Keratinocyte (primary cell): ENCODE measurements around the gene SLC16A9. TPM values are rescaled to one million over a fixed set of nuclear protein-coding genes. Genes with fewer than 3 reads are reported as not detected.

ENCODE experiments used
- DNase-seq: peaks from one replicate; pipeline ENCODE4 v3.0.0-alpha.2; 2011; ENCODE audit warnings: low read depth, missing footprints, low spot score
- FAIRE-seq: peaks from 2 replicates; lab custom pipeline; 2011; peaks lifted over from hg19 to GRCh38; lab: Jason Lieb, UNC
- H2AFZ ChIP-seq: 2 replicates; pipeline ENCODE4 v1.6.0; 2012; ENCODE audit warnings: low read length, control low read depth, inconsistent platforms; ENCODE audit not compliant: control insufficient read depth
- H3K27ac ChIP-seq: 2 replicates; pipeline ENCODE4 v1.5.1; 2011; ENCODE audit warnings: low read length; ENCODE audit not compliant: control insufficient read depth, insufficient read depth
- H3K27me3 ChIP-seq: 3 replicates; pipeline ENCODE4 v1.6.0; 2011; ENCODE audit warnings: low read length; ENCODE audit not compliant: control insufficient read depth, insufficient read depth; ENCODE audit errors: extremely low read depth
- H3K36me3 ChIP-seq, 2 experiments: 2 replicates in 1 of 2; 3 replicates in 1 of 2; pipeline ENCODE4 v1.5.1; 2011; ENCODE audit warnings: low read length in 2 of 2, mild to moderate bottlenecking in 1 of 2; ENCODE audit not compliant: control insufficient read depth in 2 of 2, insufficient read depth in 2 of 2; ENCODE audit errors: extremely low read depth in 1 of 2
- H3K4me1 ChIP-seq: 3 replicates; pipeline ENCODE4 v1.5.1; 2011; ENCODE audit warnings: low read length; ENCODE audit not compliant: control insufficient read depth, insufficient read depth; ENCODE audit errors: extremely low read depth
- H3K4me2 ChIP-seq: 3 replicates; pipeline ENCODE4 v1.6.0; 2011; ENCODE audit warnings: low read depth, low read length; ENCODE audit not compliant: control insufficient read depth, insufficient read depth; ENCODE audit errors: extremely low read depth
- H3K4me3 ChIP-seq, 3 experiments: fragments of 200-600 bp in 1 of 3; sonication (generic) in 1 of 3; 2 replicates in 2 of 3; 3 replicates in 1 of 3; pipeline ENCODE4 v1.5.1; 2011 to 2016; ENCODE audit warnings: low read length in 3 of 3, mild to moderate bottlenecking in 3 of 3, control low read depth in 2 of 3, inconsistent platforms in 1 of 3, low read depth in 1 of 3, mixed read lengths in 1 of 3, mixed run types in 1 of 3, moderate library complexity in 1 of 3; ENCODE audit not compliant: control insufficient read depth in 2 of 3, insufficient read depth in 2 of 3; ENCODE audit errors: extremely low read depth in 1 of 3
- H3K79me2 ChIP-seq: 2 replicates; pipeline ENCODE4 v1.6.0; 2012; ENCODE audit warnings: low read length; ENCODE audit not compliant: control insufficient read depth, insufficient read depth
- H3K9ac ChIP-seq: 3 replicates; pipeline ENCODE4 v1.6.0; 2011; ENCODE audit warnings: low read length; ENCODE audit not compliant: control insufficient read depth, insufficient read depth; ENCODE audit errors: extremely low read depth
- H3K9me1 ChIP-seq: 3 replicates; pipeline ENCODE4 v1.6.0; 2011; ENCODE audit warnings: low read length; ENCODE audit not compliant: control insufficient read depth, insufficient read depth; ENCODE audit errors: extremely low read depth
- H3K9me3 ChIP-seq: 2 replicates; pipeline ENCODE4 v1.5.1; 2012; ENCODE audit warnings: low read depth, low read length; ENCODE audit not compliant: control insufficient read depth
- H4K20me1 ChIP-seq: 3 replicates; pipeline ENCODE4 v1.6.0; 2011; ENCODE audit warnings: low read length; ENCODE audit not compliant: control insufficient read depth, insufficient read depth; ENCODE audit errors: extremely low read depth
- EZH2 ChIP-seq: IDR thresholded peaks from one replicate; pipeline ENCODE4 v1.6.1; 2012; ENCODE audit warnings: inconsistent platforms, mild to moderate bottlenecking, low read length, moderate library complexity
- dilution Hi-C: fragments of 300-500 bp; cut with MboI; formaldehyde crosslinking; loops from one replicate; pipeline ENCODE4 v1.7.0; 2020; ENCODE audit warnings: low sequenced_read_pairs; ENCODE audit not compliant: extremely low pct_ligation_motif_present
- polyA plus RNA-seq, 5 experiments: library from polyadenylated mRNA; depleted of rRNA in 3 of 5; stranded (reverse) in 3 of 5; stranded (forward) in 1 of 5; unstranded in 1 of 5; fragments of >200 nt; gene quantifications; 1 replicate in 1 of 5; 2 replicates in 3 of 5; 3 replicates in 1 of 5; pipeline versions ENCODE4 v1.2.1 to v1.2.3, GENCODE V29; 2011 to 2012; ENCODE audit warnings: missing spikeins in 2 of 5, low read depth in 1 of 5, low replicate concordance in 1 of 5
- TF ChIP-seq, protein P1 (sequence below), 3 experiments: IDR thresholded peaks in 1 of 3; conservative IDR thresholded peaks in 1 of 3; optimal IDR thresholded peaks in 1 of 3; 2 replicates in 2 of 3; 3 replicates in 1 of 3; pipeline versions ENCODE3 to v1.5.1; 2011; ENCODE audit warnings: low read length in 3 of 3, mild to moderate bottlenecking in 3 of 3, moderate library complexity in 2 of 3, control low read depth in 1 of 3, inconsistent platforms in 1 of 3; ENCODE audit not compliant: insufficient read depth in 2 of 3; ENCODE audit errors: extremely low read depth in 1 of 3

SLC16A9 gene
- polyA plus RNA-seq, 1 donor (not counting 4 experiments of a cell fraction or from before 2014, with no cell fraction given): 4.5 TPM

DNA sequence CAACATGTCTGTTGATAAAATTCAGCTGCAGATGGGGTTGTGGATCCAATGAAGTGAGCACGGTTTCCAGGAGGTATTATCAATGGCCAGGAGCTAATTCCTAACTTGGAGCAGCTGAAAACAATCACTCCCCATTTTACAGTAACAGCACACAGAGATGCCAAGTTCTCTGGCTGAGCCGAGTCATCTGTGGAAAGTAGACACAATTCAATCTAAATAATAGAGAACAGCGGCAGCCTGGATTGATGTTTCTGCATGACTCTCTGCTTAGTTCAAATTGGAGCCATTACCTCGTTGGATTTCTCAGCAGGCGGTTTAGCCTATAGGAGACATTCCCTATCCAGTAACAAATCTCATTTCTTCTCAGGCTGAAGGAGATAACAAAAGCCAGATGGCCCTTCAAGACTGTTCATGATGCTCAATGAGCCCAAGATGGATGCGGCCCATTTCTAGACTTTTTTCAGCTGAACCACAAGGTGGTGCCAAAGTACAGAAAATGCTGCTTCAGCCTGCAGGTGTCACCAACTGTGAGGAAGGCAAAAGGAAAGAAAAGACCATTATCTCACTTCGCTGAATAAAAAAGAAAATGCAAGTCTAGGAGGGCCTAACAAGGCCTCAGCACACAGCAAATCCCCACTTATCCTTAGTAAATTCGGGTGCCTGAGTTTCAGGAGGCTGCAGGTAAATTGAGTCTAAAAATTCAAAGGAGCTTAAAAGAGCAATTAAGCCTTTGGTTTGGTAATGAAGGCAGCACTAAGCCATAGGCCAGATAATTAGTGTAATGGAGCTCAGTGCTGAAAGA is 83.7 kb downstream of the SLC16A9 start:
- no peak overlapping the region for H2AFZ ChIP-seq
- H3K9me1 ChIP-seq: no peaks in the 10 kb centered on the region
- no peak overlapping the region for H3K4me3 ChIP-seq
- H3K4me1 ChIP-seq: peaks cover 3% of the 10 kb centered on the region
- no peak for TF ChIP-seq EZH2
- TF ChIP-seq, protein P1, sequence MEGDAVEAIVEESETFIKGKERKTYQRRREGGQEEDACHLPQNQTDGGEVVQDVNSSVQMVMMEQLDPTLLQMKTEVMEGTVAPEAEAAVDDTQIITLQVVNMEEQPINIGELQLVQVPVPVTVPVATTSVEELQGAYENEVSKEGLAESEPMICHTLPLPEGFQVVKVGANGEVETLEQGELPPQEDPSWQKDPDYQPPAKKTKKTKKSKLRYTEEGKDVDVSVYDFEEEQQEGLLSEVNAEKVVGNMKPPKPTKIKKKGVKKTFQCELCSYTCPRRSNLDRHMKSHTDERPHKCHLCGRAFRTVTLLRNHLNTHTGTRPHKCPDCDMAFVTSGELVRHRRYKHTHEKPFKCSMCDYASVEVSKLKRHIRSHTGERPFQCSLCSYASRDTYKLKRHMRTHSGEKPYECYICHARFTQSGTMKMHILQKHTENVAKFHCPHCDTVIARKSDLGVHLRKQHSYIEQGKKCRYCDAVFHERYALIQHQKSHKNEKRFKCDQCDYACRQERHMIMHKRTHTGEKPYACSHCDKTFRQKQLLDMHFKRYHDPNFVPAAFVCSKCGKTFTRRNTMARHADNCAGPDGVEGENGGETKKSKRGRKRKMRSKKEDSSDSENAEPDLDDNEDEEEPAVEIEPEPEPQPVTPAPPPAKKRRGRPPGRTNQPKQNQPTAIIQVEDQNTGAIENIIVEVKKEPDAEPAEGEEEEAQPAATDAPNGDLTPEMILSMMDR (optimal IDR thresholded peaks at IDR 0.05 in 1 of 3, IDR thresholded peaks at IDR 0.05 in 1 of 3, conservative IDR thresholded peaks at IDR 0.05 in 1 of 3; ENCODE audit: extremely low read depth in 1 of 3, insufficient read depth in 2 of 3, low read length in 3 of 3): peak; percentile 59 to 83 (median 74)
- H3K4me2 ChIP-seq: no peak overlapping the region
- H3K9ac ChIP-seq: no peak overlapping the region
- no peaks in the 10 kb centered on the region for H3K36me3 ChIP-seq
- H3K27me3 ChIP-seq: no peaks in the 10 kb centered on the region
- H3K27ac ChIP-seq: no peak overlapping the region
- H3K9me3 ChIP-seq: no peaks in the 10 kb centered on the region
- no peaks in the 10 kb centered on the region for H3K79me2 ChIP-seq
- DNase-seq (peak; percentile 25), FAIRE-seq (peak; percentile 61)
- dilution Hi-C loops: no loop called here
- H4K20me1 ChIP-seq: no peaks in the 10 kb centered on the region

DNA sequence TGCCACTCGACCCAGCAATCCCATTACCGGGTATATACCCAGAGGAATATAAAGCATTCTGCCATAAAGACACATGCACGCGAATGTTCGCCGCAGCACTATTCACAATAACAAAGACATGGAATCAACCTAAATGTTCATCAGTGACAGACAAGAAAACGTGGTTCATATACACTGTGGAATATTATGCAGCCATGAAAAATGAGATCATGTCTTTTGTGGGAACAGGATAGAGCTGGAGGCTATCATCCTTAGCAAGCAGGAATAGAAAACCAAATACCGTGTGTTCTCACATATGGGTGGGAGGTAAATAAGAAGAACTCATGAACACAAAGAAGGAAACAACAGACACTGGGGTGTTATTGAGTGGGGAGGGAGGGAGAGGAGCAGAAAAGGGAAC is 84.7 kb downstream of the SLC16A9 start:
- no peaks in the 10 kb centered on the region for H4K20me1 ChIP-seq
- H3K27me3 ChIP-seq: no peaks in the 10 kb centered on the region
- H3K4me3 ChIP-seq: no peak overlapping the region
- no peak for FAIRE-seq
- no peaks in the 10 kb centered on the region for H3K9me1 ChIP-seq
- H2AFZ ChIP-seq: no peak overlapping the region
- H3K4me2 ChIP-seq: no peak overlapping the region
- no peaks in the 10 kb centered on the region for H3K9me3 ChIP-seq
- DNase-seq: no peak
- H3K9ac ChIP-seq: no peak overlapping the region
- H3K79me2 ChIP-seq: no peaks in the 10 kb centered on the region
- no peak for TF ChIP-seq EZH2
- TF ChIP-seq, protein P1 (optimal IDR thresholded peaks at IDR 0.05 in 1 of 3, IDR thresholded peaks at IDR 0.05 in 1 of 3, conservative IDR thresholded peaks at IDR 0.05 in 1 of 3; ENCODE audit: extremely low read depth in 1 of 3, insufficient read depth in 2 of 3, low read length in 3 of 3): no peak
- H3K27ac ChIP-seq: no peak overlapping the region
- H3K4me1 ChIP-seq: peaks cover 3% of the 10 kb centered on the region
- H3K36me3 ChIP-seq: no peaks in the 10 kb centered on the region
- dilution Hi-C loops: loop anchor here (25.0 kb wide), 1 partner anchor 388 kb away; no protein-coding TSS in a partner anchor
